GM12878 (cell line): ENCODE data around the gene SELPLG. TPM values are rescaled to one million over a fixed set of nuclear protein-coding genes. Genes with fewer than 3 reads are reported as not detected.

Experiments used
- BMI1 ChIP-seq: fragments of 450-650 bp; IDR thresholded peaks from 2 replicates; pipeline ENCODE4 v1.6.1; 2016; ENCODE audit warnings: mild to moderate bottlenecking, moderate library complexity, borderline replicate concordance
- EED ChIP-seq: sonication (generic); IDR thresholded peaks from 2 replicates; pipeline ENCODE4 v1.6.1; 2016; ENCODE audit warnings: antibody characterized with exemption, low read depth
- FOS ChIP-seq: IDR thresholded peaks from 3 replicates; pipeline ENCODE4 v1.6.1; 2011; ENCODE audit warnings: borderline replicate concordance; ENCODE audit not compliant: insufficient read length; ENCODE audit errors: extremely low read depth
- GABPA ChIP-seq: IDR thresholded peaks from 2 replicates; pipeline ENCODE4 v1.6.1; 2014; ENCODE audit warnings: antibody characterized with exemption, low read depth, mild to moderate bottlenecking, inconsistent platforms
- MTA2 ChIP-seq: fragments of 450-650 bp; IDR thresholded peaks from 2 replicates; pipeline ENCODE4 v1.6.1; 2016; ENCODE audit warnings: low read depth, mild to moderate bottlenecking, moderate library complexity
- NFYA ChIP-seq: IDR thresholded peaks from 2 replicates; pipeline ENCODE4 v1.6.1; 2011; ENCODE audit warnings: low read depth, mild to moderate bottlenecking, low read length, improper control_type of control experiment, borderline replicate concordance
- RELA ChIP-seq: fragments of 450-650 bp; IDR thresholded peaks from 2 replicates; pipeline ENCODE4 v1.8.0; 2014; ENCODE audit warnings: borderline replicate concordance; ENCODE audit not compliant: partially characterized antibody
- SREBF1 ChIP-seq: IDR thresholded peaks from 2 replicates; pipeline ENCODE4 v1.6.1; 2012; ENCODE audit warnings: mild to moderate bottlenecking, low read length
- SREBF2 ChIP-seq: IDR thresholded peaks from 2 replicates; pipeline ENCODE4 v1.6.1; 2012; ENCODE audit warnings: mild to moderate bottlenecking, low read length
- TCF3 ChIP-seq: IDR thresholded peaks from 2 replicates; pipeline ENCODE4 v1.6.1; 2012; ENCODE audit warnings: low read depth, mild to moderate bottlenecking, low read length, borderline replicate concordance; ENCODE audit not compliant: insufficient read depth
- ZNF207 ChIP-seq: fragments of 450-650 bp; IDR thresholded peaks from 2 replicates; pipeline ENCODE4 v1.6.1; 2014; ENCODE audit warnings: antibody characterized with exemption, mild to moderate bottlenecking, borderline replicate concordance
- ZNF24 ChIP-seq: fragments of 450-650 bp; IDR thresholded peaks from 2 replicates; pipeline ENCODE4 v1.6.1; 2017; ENCODE audit warnings: antibody characterized with exemption, mild to moderate bottlenecking
- ZZZ3 ChIP-seq: IDR thresholded peaks from 2 replicates; pipeline ENCODE4 v1.6.1; 2011; ENCODE audit warnings: low read depth; ENCODE audit not compliant: control insufficient read depth, insufficient read length
- polyA plus RNA-seq, 11 experiments: library from polyadenylated mRNA; depleted of rRNA in 4 of 11; unstranded in 6 of 11; stranded (reverse) in 5 of 11; fragments of >200 nt; fragmentation: Nextera tagmentation in 4 of 11; fragmentation: Illumina TruSeq in 1 of 11; extraction: Ambion mirVana in 4 of 11; extraction: Trizol in 1 of 11; gene quantifications; 1 replicate in 1 of 11; 2 replicates in 10 of 11; pipeline versions ENCODE4 v1.2.1 to v1.2.3, GENCODE V29; 2011 to 2016; ENCODE audit warnings: inconsistent platforms in 2 of 11, missing spikeins in 2 of 11, low read depth in 1 of 11
- total RNA-seq, 4 experiments: library from RNA; depleted of rRNA in 3 of 4; stranded (reverse); fragments of >200 nt in 3 of 4; fragmentation: Illumina TruSeq in 1 of 4; extraction: Trizol in 1 of 4; gene quantifications; 2 replicates each; pipeline versions ENCODE4 v1.2.1 to v1.2.3, GENCODE V29; 2013 to 2021
- TF ChIP-seq, protein P1 (sequence below): fragments of 450-650 bp; IDR thresholded peaks from 2 replicates; pipeline ENCODE4 v1.6.1; 2016; ENCODE audit warnings: mild to moderate bottlenecking, moderate library complexity, borderline replicate concordance
- TF ChIP-seq, protein P2 (sequence below): IDR thresholded peaks from 2 replicates; pipeline ENCODE4 v1.6.1; 2011; ENCODE audit warnings: borderline replicate concordance, low read depth, mild to moderate bottlenecking, moderate library complexity, low read length; ENCODE audit not compliant: insufficient read depth, poor library complexity, severe bottlenecking
- TF ChIP-seq, protein P3 (sequence below): fragments of 450-650 bp; IDR thresholded peaks from 2 replicates; pipeline ENCODE4 v1.6.1; 2017; ENCODE audit warnings: mild to moderate bottlenecking
- TF ChIP-seq, protein P4 (sequence below): fragments of 450-650 bp; IDR thresholded peaks from 2 replicates; pipeline ENCODE4 v1.6.1; 2017; ENCODE audit warnings: mild to moderate bottlenecking, moderate library complexity

SELPLG gene
- total and polyA plus RNA-seq, 10 of the 15 experiments (the other 5 are each of a cell fraction or from before 2014, with no cell fraction given), result 3.2 to 32.3 (median 23.9) TPM

DNA sequence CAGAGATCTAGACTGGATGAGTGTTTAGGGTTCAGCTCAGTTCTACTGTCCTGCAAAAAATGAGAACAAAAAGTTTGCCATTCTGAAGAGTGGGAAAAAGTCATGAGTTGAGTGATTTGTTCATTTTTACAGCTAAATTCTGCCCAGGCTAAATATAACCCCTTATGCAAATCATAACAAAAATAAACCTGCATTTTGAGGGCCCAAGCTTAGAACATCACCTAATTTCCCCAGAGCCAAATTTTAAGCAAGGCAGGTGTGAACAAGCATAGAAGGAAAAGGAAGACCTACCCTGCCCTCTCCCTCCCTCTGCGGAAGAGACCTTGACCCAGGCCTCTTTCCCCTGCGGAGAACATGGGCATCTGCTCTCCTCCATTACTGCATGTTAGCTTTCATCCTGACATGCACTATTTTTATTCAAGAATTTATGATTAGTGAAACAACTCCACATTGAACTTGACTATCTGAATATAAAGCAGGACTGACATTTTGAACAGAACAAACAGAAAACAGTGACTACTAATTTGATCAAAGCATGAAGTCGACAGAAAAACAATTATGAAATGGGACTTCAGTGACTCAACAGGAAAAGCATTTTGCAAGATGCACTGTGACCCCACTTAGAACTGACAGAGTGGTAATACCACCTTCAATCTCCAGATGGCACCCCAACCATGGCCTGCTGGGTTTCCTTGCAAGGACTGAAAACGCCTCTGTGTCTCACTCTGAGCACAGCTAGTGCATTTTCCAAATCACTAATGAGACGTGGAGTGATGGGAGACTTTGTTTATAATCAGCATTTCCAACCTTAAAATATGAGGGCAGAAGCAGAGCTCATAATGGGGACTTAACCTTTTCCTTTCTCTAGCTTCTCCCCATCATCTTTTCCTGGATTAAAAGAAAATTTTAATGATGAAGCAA lies 30.9 kb upstream of the SELPLG start (continued):
- TF ChIP-seq, protein P1, sequence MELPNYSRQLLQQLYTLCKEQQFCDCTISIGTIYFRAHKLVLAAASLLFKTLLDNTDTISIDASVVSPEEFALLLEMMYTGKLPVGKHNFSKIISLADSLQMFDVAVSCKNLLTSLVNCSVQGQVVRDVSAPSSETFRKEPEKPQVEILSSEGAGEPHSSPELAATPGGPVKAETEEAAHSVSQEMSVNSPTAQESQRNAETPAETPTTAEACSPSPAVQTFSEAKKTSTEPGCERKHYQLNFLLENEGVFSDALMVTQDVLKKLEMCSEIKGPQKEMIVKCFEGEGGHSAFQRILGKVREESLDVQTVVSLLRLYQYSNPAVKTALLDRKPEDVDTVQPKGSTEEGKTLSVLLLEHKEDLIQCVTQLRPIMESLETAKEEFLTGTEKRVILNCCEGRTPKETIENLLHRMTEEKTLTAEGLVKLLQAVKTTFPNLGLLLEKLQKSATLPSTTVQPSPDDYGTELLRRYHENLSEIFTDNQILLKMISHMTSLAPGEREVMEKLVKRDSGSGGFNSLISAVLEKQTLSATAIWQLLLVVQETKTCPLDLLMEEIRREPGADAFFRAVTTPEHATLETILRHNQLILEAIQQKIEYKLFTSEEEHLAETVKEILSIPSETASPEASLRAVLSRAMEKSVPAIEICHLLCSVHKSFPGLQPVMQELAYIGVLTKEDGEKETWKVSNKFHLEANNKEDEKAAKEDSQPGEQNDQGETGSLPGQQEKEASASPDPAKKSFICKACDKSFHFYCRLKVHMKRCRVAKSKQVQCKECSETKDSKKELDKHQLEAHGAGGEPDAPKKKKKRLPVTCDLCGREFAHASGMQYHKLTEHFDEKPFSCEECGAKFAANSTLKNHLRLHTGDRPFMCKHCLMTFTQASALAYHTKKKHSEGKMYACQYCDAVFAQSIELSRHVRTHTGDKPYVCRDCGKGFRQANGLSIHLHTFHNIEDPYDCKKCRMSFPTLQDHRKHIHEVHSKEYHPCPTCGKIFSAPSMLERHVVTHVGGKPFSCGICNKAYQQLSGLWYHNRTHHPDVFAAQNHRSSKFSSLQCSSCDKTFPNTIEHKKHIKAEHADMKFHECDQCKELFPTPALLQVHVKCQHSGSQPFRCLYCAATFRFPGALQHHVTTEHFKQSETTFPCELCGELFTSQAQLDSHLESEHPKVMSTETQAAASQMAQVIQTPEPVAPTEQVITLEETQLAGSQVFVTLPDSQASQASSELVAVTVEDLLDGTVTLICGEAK, result no peak
- 0 out of 2 replicates have a peak, but pooled peaks have one; percentile 56 for TF ChIP-seq ZNF24
- TF ChIP-seq, protein P2, sequence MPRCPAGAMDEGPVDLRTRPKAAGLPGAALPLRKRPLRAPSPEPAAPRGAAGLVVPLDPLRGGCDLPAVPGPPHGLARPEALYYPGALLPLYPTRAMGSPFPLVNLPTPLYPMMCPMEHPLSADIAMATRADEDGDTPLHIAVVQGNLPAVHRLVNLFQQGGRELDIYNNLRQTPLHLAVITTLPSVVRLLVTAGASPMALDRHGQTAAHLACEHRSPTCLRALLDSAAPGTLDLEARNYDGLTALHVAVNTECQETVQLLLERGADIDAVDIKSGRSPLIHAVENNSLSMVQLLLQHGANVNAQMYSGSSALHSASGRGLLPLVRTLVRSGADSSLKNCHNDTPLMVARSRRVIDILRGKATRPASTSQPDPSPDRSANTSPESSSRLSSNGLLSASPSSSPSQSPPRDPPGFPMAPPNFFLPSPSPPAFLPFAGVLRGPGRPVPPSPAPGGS, result no peak
- TF ChIP-seq, protein P3, sequence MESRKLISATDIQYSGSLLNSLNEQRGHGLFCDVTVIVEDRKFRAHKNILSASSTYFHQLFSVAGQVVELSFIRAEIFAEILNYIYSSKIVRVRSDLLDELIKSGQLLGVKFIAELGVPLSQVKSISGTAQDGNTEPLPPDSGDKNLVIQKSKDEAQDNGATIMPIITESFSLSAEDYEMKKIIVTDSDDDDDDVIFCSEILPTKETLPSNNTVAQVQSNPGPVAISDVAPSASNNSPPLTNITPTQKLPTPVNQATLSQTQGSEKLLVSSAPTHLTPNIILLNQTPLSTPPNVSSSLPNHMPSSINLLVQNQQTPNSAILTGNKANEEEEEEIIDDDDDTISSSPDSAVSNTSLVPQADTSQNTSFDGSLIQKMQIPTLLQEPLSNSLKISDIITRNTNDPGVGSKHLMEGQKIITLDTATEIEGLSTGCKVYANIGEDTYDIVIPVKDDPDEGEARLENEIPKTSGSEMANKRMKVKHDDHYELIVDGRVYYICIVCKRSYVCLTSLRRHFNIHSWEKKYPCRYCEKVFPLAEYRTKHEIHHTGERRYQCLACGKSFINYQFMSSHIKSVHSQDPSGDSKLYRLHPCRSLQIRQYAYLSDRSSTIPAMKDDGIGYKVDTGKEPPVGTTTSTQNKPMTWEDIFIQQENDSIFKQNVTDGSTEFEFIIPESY, result no peak
- TF ChIP-seq FOS, result no peak
- peak; percentile 55 for TF ChIP-seq MTA2
- peak; percentile 41; the same call in 1 of the 2 replicates for TF ChIP-seq EED
- TF ChIP-seq NFYA, result no peak
- TF ChIP-seq TCF3, result peak; percentile 29; the same call in 1 of the 2 replicates
- no peak for TF ChIP-seq ZZZ3
- TF ChIP-seq BMI1, result no peak
- TF ChIP-seq RELA, result no peak
- no peak for TF ChIP-seq SREBF2
- TF ChIP-seq ZNF207, result no peak
- TF ChIP-seq, protein P4, sequence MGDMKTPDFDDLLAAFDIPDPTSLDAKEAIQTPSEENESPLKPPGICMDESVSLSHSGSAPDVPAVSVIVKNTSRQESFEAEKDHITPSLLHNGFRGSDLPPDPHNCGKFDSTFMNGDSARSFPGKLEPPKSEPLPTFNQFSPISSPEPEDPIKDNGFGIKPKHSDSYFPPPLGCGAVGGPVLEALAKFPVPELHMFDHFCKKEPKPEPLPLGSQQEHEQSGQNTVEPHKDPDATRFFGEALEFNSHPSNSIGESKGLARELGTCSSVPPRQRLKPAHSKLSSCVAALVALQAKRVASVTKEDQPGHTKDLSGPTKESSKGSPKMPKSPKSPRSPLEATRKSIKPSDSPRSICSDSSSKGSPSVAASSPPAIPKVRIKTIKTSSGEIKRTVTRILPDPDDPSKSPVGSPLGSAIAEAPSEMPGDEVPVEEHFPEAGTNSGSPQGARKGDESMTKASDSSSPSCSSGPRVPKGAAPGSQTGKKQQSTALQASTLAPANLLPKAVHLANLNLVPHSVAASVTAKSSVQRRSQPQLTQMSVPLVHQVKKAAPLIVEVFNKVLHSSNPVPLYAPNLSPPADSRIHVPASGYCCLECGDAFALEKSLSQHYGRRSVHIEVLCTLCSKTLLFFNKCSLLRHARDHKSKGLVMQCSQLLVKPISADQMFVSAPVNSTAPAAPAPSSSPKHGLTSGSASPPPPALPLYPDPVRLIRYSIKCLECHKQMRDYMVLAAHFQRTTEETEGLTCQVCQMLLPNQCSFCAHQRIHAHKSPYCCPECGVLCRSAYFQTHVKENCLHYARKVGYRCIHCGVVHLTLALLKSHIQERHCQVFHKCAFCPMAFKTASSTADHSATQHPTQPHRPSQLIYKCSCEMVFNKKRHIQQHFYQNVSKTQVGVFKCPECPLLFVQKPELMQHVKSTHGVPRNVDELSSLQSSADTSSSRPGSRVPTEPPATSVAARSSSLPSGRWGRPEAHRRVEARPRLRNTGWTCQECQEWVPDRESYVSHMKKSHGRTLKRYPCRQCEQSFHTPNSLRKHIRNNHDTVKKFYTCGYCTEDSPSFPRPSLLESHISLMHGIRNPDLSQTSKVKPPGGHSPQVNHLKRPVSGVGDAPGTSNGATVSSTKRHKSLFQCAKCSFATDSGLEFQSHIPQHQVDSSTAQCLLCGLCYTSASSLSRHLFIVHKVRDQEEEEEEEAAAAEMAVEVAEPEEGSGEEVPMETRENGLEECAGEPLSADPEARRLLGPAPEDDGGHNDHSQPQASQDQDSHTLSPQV, result no peak
- no peak for TF ChIP-seq SREBF1
- TF ChIP-seq GABPA, result no peak
